ENCODE measurements around the gene KLHDC7A.

KLHDC7A gene

GRCh38 chr1:18473195-18473815 is 7.4 kb upstream of the KLHDC7A start:
- no peak for DNase-seq

GRCh38 chr1:18474559-18475175 is 6.1 kb upstream of the KLHDC7A start:
- DNase-seq: no peak

- DNase-seq: no peak
Observed at GRCh38 chr1:18475234-18475905, 5.4 kb upstream of the KLHDC7A start.

GRCh38 chr1:18479454-18479853 is 1.3 kb upstream of the KLHDC7A start:
- DNase-seq: no peak

- DNase-seq: no peak
Observed at GRCh38 chr1:18481190-18481920, 625 bp downstream of the KLHDC7A start.

- DNase-seq: no peak
Observed at GRCh38 chr1:18481921-18482701, 1.4 kb downstream of the KLHDC7A start.

- no peak for DNase-seq
Observed at GRCh38 chr1:18482721-18483425, 2.1 kb downstream of the KLHDC7A start.

GRCh38 chr1:18484276-18484675 is 3.5 kb downstream of the KLHDC7A start:
- DNase-seq: no peak

- no peak for DNase-seq
Observed at GRCh38 chr1:18484721-18485120, 4.0 kb downstream of the KLHDC7A start.

GRCh38 chr1:18485227-18485626 is 4.5 kb downstream of the KLHDC7A start:
- no peak for DNase-seq

- no peak for DNase-seq
Observed at GRCh38 chr1:18486195-18486594, 5.5 kb downstream of the KLHDC7A start.

- no peak for DNase-seq
Observed at GRCh38 chr1:18489417-18490143, 8.8 kb downstream of the KLHDC7A start.

- DNase-seq: no peak
Observed at GRCh38 chr1:18491168-18491567, 10.4 kb downstream of the KLHDC7A start.

GRCh38 chr1:18494304-18494703 is 13.6 kb downstream of the KLHDC7A start:
- DNase-seq: no peak

- no peak for DNase-seq
Observed at GRCh38 chr1:18495635-18496034, 14.9 kb downstream of the KLHDC7A start.

- no peak for DNase-seq
Observed at GRCh38 chr1:18496056-18496455, 15.3 kb downstream of the KLHDC7A start.

- DNase-seq: no peak
Observed at GRCh38 chr1:18496497-18497235, 15.9 kb downstream of the KLHDC7A start.

GRCh38 chr1:18501833-18502232 is 21.1 kb downstream of the KLHDC7A start:
- no peak for DNase-seq

GRCh38 chr1:18504609-18505008 is 23.9 kb downstream of the KLHDC7A start:
- no peak for DNase-seq

- no peak for DNase-seq
Observed at GRCh38 chr1:18505666-18506065, 24.9 kb downstream of the KLHDC7A start.

GRCh38 chr1:18508084-18508483 is 27.4 kb downstream of the KLHDC7A start:
- DNase-seq: no peak
